ENCODE data around the gene MLH1.

DNA sequence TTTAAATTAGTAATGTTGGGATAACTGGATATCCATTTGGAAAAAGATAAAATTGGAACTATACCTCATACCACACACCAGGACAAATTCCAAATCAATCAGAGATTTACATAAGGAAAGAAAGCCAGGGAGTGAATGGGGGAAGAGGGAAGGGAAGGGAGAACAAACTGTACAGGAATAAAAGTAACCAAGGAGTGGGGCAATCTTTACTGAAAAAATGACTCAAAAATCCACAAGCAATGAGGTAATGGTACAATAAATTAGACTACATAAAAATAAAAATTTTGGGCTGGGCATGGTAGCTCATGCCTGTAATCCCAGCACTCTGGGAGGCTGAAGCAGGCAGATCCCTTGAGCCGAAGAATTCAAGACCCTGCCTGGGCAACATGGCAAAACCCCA, 82.6 kb downstream of the MLH1 start:
- TF ChIP-seq EZH2 (IDR thresholded peaks at IDR 0.05; ENCODE audit: insufficient read depth, poor library complexity, severe bottlenecking): no peak
- TF ChIP-seq EZH2phosphoT487 (IDR thresholded peaks at IDR 0.05; ENCODE audit: insufficient read depth, low read depth): no peak

All from GM23248 (cell line).